AG09319 (cell line): ENCODE measurements around the gene CGNL1.

Source experiments
- DNase-seq: peaks from one replicate; pipeline ENCODE4 v3.0.0-alpha.2; 2010; ENCODE audit warnings: low read depth; ENCODE audit errors: extremely low read depth
- TF ChIP-seq, protein P1 (sequence below): IDR thresholded peaks from 2 replicates; pipeline ENCODE4 v1.5.1; 2011; ENCODE audit warnings: low read depth, mild to moderate bottlenecking, inconsistent platforms, low read length, moderate library complexity

Gene CGNL1

GRCh38 chr15:57377478-57377847 is 1.2 kb downstream of the CGNL1 start:
- no peak for DNase-seq
- TF ChIP-seq, protein P1, sequence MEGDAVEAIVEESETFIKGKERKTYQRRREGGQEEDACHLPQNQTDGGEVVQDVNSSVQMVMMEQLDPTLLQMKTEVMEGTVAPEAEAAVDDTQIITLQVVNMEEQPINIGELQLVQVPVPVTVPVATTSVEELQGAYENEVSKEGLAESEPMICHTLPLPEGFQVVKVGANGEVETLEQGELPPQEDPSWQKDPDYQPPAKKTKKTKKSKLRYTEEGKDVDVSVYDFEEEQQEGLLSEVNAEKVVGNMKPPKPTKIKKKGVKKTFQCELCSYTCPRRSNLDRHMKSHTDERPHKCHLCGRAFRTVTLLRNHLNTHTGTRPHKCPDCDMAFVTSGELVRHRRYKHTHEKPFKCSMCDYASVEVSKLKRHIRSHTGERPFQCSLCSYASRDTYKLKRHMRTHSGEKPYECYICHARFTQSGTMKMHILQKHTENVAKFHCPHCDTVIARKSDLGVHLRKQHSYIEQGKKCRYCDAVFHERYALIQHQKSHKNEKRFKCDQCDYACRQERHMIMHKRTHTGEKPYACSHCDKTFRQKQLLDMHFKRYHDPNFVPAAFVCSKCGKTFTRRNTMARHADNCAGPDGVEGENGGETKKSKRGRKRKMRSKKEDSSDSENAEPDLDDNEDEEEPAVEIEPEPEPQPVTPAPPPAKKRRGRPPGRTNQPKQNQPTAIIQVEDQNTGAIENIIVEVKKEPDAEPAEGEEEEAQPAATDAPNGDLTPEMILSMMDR = no peak

- TF ChIP-seq, protein P1 = no peak
Observed at GRCh38 chr15:57379487-57379886, 3.2 kb downstream of the CGNL1 start.

GRCh38 chr15:57380854-57381253 is 4.5 kb downstream of the CGNL1 start:
- no peak for DNase-seq
- TF ChIP-seq, protein P1 = no peak

More at GRCh38 chr15:57379487-57379886, 3.2 kb downstream of the CGNL1 start:
- DNase-seq = no peak

- no peak for DNase-seq
- TF ChIP-seq, protein P1 = no peak
Observed at GRCh38 chr15:57382215-57382614, 5.9 kb downstream of the CGNL1 start.

DNA sequence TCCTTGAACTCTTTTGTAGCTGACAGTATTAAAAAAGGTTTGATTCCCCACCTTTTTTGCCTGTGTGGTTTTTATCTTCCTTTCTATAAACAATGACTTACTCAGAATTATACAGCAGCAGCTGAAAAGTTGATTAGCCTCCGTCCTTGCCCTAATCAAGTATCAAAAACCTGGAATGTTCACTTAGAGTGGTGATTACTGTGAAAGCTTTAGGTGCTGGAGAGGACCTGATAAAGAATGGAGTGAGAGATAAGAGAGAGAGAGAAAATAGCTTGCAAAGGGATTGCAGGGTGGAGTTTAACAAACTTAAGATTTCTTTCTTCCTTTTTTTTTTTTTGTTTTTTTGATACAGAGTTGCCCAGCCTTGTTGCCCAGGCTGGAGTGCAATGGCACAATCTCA is 6.7 kb downstream of the CGNL1 start:
- TF ChIP-seq, protein P1 = no peak

DNA sequence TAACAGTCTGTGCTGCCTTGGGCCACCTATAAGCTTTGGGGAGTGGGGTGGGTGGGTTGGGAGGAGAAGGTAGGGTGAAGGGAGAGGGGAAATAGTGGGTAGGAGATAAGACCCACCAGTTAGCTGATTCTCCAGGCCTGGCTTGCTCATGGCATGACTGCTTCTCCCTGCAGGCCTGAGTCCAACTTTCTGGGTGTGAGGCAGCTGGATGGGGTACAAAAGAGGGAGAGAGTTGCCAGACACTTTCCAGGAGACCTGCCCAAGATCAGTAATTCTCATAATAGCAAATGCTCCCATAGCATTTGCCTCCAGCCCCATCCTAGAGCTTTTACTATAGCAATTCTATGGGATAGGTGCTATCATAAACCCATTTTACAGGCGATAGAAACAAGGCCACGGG is 7.7 kb downstream of the CGNL1 start:
- no peak for DNase-seq
- TF ChIP-seq, protein P1 = no peak

More for the DNA sequence above, 6.7 kb downstream of the CGNL1 start:
- DNase-seq = no peak

GRCh38 chr15:57384816-57385215 is 8.5 kb downstream of the CGNL1 start:
- TF ChIP-seq, protein P1 = no peak
- no peak for DNase-seq
